Activated CD8-positive, alpha-beta T cell treated with anti-CD3 and anti-CD28 coated beads for 36 hours (primary cell): Measurements from ENCODE around the gene CDKN2A. TPM values are rescaled to one million over a fixed set of nuclear protein-coding genes. Genes with fewer than 3 reads are reported as not detected.

Experiments used
- ATAC-seq: fragments of 200-7000 bp; cut with Tn5 transposase; one replicate; pipeline ENCODE4 v1.10.0; 2021; ENCODE audit warnings: mild to moderate bottlenecking, moderate library complexity
- CTCF ChIA-PET: fragments of 350-600 bp; sonication (Branson Sonifier 250); formaldehyde crosslinking; loops from one replicate; lab custom pipeline; 2021; ENCODE audit warnings: antibody characterized with exemption; lab: Charles Lee
- POLR2A ChIA-PET: fragments of 350-600 bp; sonication (Branson Sonifier 250); formaldehyde crosslinking; loops from one replicate; lab custom pipeline; 2021; ENCODE audit warnings: antibody characterized with exemption; lab: Charles Lee
- DNase-seq: peaks from one replicate; pipeline ENCODE4 v3.0.0-alpha.2; 2020
- H3K27ac Mint-ChIP-seq: one replicate; pipeline ENCODE4 v1.8.0; 2021; ENCODE audit warnings: mild to moderate bottlenecking, mixed read lengths
- H3K27me3 Mint-ChIP-seq: one replicate; pipeline ENCODE4 v1.8.0; 2021; ENCODE audit warnings: mixed read lengths
- H3K36me3 Mint-ChIP-seq: one replicate; pipeline ENCODE4 v1.8.0; 2021; ENCODE audit warnings: low read depth, mixed read lengths
- H3K4me1 Mint-ChIP-seq: one replicate; pipeline ENCODE4 v1.8.0; 2021; ENCODE audit warnings: low read depth, mixed read lengths
- H3K4me3 Mint-ChIP-seq: one replicate; pipeline ENCODE4 v1.8.0; 2021; ENCODE audit warnings: mild to moderate bottlenecking, moderate library complexity, mixed read lengths
- H3K9me3 Mint-ChIP-seq: one replicate; pipeline ENCODE4 v1.8.0; 2021; ENCODE audit warnings: mixed read lengths
- intact Hi-C: fragments of 100-400 bp; cut with micrococcal nuclease; formaldehyde crosslinking; loops from one replicate; pipeline ENCODE4 v1.10.0; 2022
- total RNA-seq, 2 experiments: library from RNA; stranded (reverse); gene quantifications; one replicate each; pipeline ENCODE4 v1.2.3, GENCODE V29; 2021
- TF ChIP-seq, protein P1 (sequence below): fragments of 200-600 bp; IDR thresholded peaks from one replicate; pipeline ENCODE4 v1.8.0; 2022; ENCODE audit warnings: antibody characterized with exemption, mild to moderate bottlenecking

CDKN2A gene
- total RNA-seq, 2 experiments from 2014 or later, result 2.1 to 2.5 TPM

GRCh38 chr9:21933865-21934264 is 60.3 kb downstream of the CDKN2A start:
- no peaks in the 10 kb centered on the region for H3K4me1 Mint-ChIP-seq
- intact Hi-C loops, result no loop called here
- ATAC-seq (no peak), DNase-seq (no peak)
- H3K27me3 Mint-ChIP-seq, result no peaks in the 10 kb centered on the region
- POLR2A ChIA-PET, result no interaction called here
- H3K27ac Mint-ChIP-seq, result no peak overlapping the region
- H3K4me3 Mint-ChIP-seq, result no peak overlapping the region
- TF ChIP-seq, protein P1, sequence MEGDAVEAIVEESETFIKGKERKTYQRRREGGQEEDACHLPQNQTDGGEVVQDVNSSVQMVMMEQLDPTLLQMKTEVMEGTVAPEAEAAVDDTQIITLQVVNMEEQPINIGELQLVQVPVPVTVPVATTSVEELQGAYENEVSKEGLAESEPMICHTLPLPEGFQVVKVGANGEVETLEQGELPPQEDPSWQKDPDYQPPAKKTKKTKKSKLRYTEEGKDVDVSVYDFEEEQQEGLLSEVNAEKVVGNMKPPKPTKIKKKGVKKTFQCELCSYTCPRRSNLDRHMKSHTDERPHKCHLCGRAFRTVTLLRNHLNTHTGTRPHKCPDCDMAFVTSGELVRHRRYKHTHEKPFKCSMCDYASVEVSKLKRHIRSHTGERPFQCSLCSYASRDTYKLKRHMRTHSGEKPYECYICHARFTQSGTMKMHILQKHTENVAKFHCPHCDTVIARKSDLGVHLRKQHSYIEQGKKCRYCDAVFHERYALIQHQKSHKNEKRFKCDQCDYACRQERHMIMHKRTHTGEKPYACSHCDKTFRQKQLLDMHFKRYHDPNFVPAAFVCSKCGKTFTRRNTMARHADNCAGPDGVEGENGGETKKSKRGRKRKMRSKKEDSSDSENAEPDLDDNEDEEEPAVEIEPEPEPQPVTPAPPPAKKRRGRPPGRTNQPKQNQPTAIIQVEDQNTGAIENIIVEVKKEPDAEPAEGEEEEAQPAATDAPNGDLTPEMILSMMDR, result no peak
- CTCF ChIA-PET, result interaction anchor here (1.2 kb wide), 1 partner anchor 304 kb away, joined by 4 read pairs; no protein-coding TSS in a partner anchor
- H3K36me3 Mint-ChIP-seq, result peaks cover 8% of the 10 kb centered on the region
- no peaks in the 10 kb centered on the region for H3K9me3 Mint-ChIP-seq

GRCh38 chr9:21933281-21933680 is 60.9 kb downstream of the CDKN2A start:
- ChIA-PET POLR2A (no interaction called here), CTCF (interaction anchor here (1.2 to 1.3 kb wide), 2 partner anchors 75 to 305 kb away, joined by 4 to 8 read pairs; partner anchors contain the start of gene CDKN2B)
- ATAC-seq (no peak), DNase-seq (no peak)
- intact Hi-C loops, result no loop called here
- TF ChIP-seq, protein P1, result no peak
- peaks cover 8% of the 10 kb centered on the region for H3K36me3 Mint-ChIP-seq
- no peaks in the 10 kb centered on the region for H3K4me1 Mint-ChIP-seq
- no peaks in the 10 kb centered on the region for H3K9me3 Mint-ChIP-seq
- no peaks in the 10 kb centered on the region for H3K27me3 Mint-ChIP-seq
- no peak overlapping the region for H3K4me3 Mint-ChIP-seq
- no peak overlapping the region for H3K27ac Mint-ChIP-seq

- TF ChIP-seq, protein P1, result no peak
- DNase-seq (no peak), ATAC-seq (no peak)
- ChIA-PET POLR2A (no interaction called here), CTCF (no interaction called here)
- no peak overlapping the region for H3K27ac Mint-ChIP-seq
- H3K9me3 Mint-ChIP-seq, result no peaks in the 10 kb centered on the region
- intact Hi-C loops, result no loop called here
- peaks cover 8% of the 10 kb centered on the region for H3K36me3 Mint-ChIP-seq
- no peak overlapping the region for H3K4me3 Mint-ChIP-seq
- H3K27me3 Mint-ChIP-seq, result no peaks in the 10 kb centered on the region
- no peaks in the 10 kb centered on the region for H3K4me1 Mint-ChIP-seq
Measured at GRCh38 chr9:21931428-21931827, 62.8 kb downstream of the CDKN2A start.

GRCh38 chr9:21927752-21928151 is 66.4 kb downstream of the CDKN2A start:
- no peaks in the 10 kb centered on the region for H3K27me3 Mint-ChIP-seq
- POLR2A ChIA-PET, result no interaction called here

GRCh38 chr9:21923694-21924093 is 70.5 kb downstream of the CDKN2A start:
- intact Hi-C loops, result no loop called here
- peaks cover 5% of the 10 kb centered on the region for H3K36me3 Mint-ChIP-seq
- no peak overlapping the region for H3K27ac Mint-ChIP-seq
- ChIA-PET CTCF (no interaction called here), POLR2A (no interaction called here)
- H3K4me1 Mint-ChIP-seq, result peaks cover 20% of the 10 kb centered on the region
- no peak overlapping the region for H3K4me3 Mint-ChIP-seq
- ATAC-seq (no peak), DNase-seq (no peak)
- H3K9me3 Mint-ChIP-seq, result peaks cover 4% of the 10 kb centered on the region
- TF ChIP-seq, protein P1, result no peak
- H3K27me3 Mint-ChIP-seq, result no peaks in the 10 kb centered on the region

More at GRCh38 chr9:21927752-21928151, 66.4 kb downstream of the CDKN2A start:
- no peak overlapping the region for H3K4me3 Mint-ChIP-seq
- H3K4me1 Mint-ChIP-seq, result no peaks in the 10 kb centered on the region
- CTCF ChIA-PET, result no interaction called here
- H3K9me3 Mint-ChIP-seq, result no peaks in the 10 kb centered on the region
- intact Hi-C loops, result no loop called here
- ATAC-seq (no peak), DNase-seq (no peak)
- peaks cover 7% of the 10 kb centered on the region for H3K36me3 Mint-ChIP-seq
- no peak overlapping the region for H3K27ac Mint-ChIP-seq
- TF ChIP-seq, protein P1, result no peak
